HFF-Myc (cell line): Measurements from ENCODE around the gene PDCD1LG2.

Experiments used
- DNase-seq: peaks from one replicate; pipeline ENCODE4 v3.0.0-alpha.2; 2011; ENCODE audit warnings: low read depth; ENCODE audit errors: extremely low read depth
- H3K4me3 ChIP-seq: replicated peaks from 2 replicates; pipeline ENCODE4 v1.5.1; 2011; ENCODE audit warnings: low read depth, mild to moderate bottlenecking, control low read depth, low read length
- CTCF ChIP-seq: IDR thresholded peaks from 2 replicates; pipeline ENCODE4 v1.5.1; 2012; ENCODE audit warnings: mild to moderate bottlenecking, low read depth, low read length, control low read depth; ENCODE audit errors: missing control alignments

The PDCD1LG2 gene

GRCh38 chr9:5478206-5478605, 32.1 kb upstream of the PDCD1LG2 start:
- no peak for TF ChIP-seq CTCF
- H3K4me3 ChIP-seq = no peak overlapping the region
- DNase-seq = no peak

GRCh38 chr9:5479994-5480694, 30.2 kb upstream of the PDCD1LG2 start:
- no peak for TF ChIP-seq CTCF
- DNase-seq = no peak

GRCh38 chr9:5480919-5481318, 29.4 kb upstream of the PDCD1LG2 start:
- no peak for DNase-seq
- H3K4me3 ChIP-seq = no peak overlapping the region
- TF ChIP-seq CTCF = no peak

More at GRCh38 chr9:5479994-5480694, 30.2 kb upstream of the PDCD1LG2 start:
- H3K4me3 ChIP-seq = no peak overlapping the region

- DNase-seq = no peak
- no peak overlapping the region for H3K4me3 ChIP-seq
- TF ChIP-seq CTCF = no peak
Observed at GRCh38 chr9:5481322-5482040, 28.9 kb upstream of the PDCD1LG2 start.

- no peak overlapping the region for H3K4me3 ChIP-seq
- no peak for DNase-seq
- no peak for TF ChIP-seq CTCF
Observed at GRCh38 chr9:5482194-5482593, 28.1 kb upstream of the PDCD1LG2 start.

GRCh38 chr9:5483306-5483705, 27.0 kb upstream of the PDCD1LG2 start:
- no peak for DNase-seq

More at GRCh38 chr9:5483306-5483705, 27.0 kb upstream of the PDCD1LG2 start:
- no peak for TF ChIP-seq CTCF
- H3K4me3 ChIP-seq = no peak overlapping the region
